Left cardiac atrium (tissue), 4 donors: ENCODE results near the gene SGCD. TPM values are rescaled to one million over a fixed set of nuclear protein-coding genes. Genes with fewer than 3 reads are reported as not detected.

Experiments
- ATAC-seq, 2 donors: fragments of 200-7000 bp; cut with Tn5 transposase; one replicate each; pipeline ENCODE4 v1.9.1; 2020; ENCODE audit warnings: mild to moderate bottlenecking in 2 of 2, moderate library complexity in 2 of 2
- DNase-seq: peaks from one replicate; pipeline ENCODE4 v3.0.0-alpha.2; 2020
- intact Hi-C, 2 donors: fragments of 100-400 bp; cut with DNase I; formaldehyde crosslinking; loops; one replicate each; pipeline versions ENCODE4 v1.14.1 to v1.15.1; 2022 to 2023
- total RNA-seq, 2 donors: library from RNA; stranded (reverse); fragmentation: NEBNext Ultra II Directional; extraction: Animal tissue kit (Norgen Biotek cat#: 25700); gene quantifications; one replicate each; pipeline ENCODE4 v1.2.1, GENCODE V29; 2021
- donor health status: DM: no; HTN: yes; CAD: no.
- donor health status: DM: no; HTN: yes; CAD: no; lungs with severe emphysema.
- donor health status: DM: yes; HTN: yes; CAD: no.
- donor health status: Dilated cardiomyopathy.

SGCD gene
- total RNA-seq, 2 donors from 2014 or later: 58.5 to 93.4 TPM

GRCh38 chr5:156434471-156434870, 107.5 kb downstream of the SGCD start:
- intact Hi-C loops: no loop called here
- no peak for DNase-seq
- no peak for ATAC-seq

- ATAC-seq: no peak
- DNase-seq: no peak
- intact Hi-C loops: no loop called here
Observed at GRCh38 chr5:156435101-156435500, 108.1 kb downstream of the SGCD start.

GRCh38 chr5:156438076-156438475, 111.1 kb downstream of the SGCD start:
- ATAC-seq: no peak
- intact Hi-C loops: no loop called here
- DNase-seq: no peak

GRCh38 chr5:156444753-156445291, 117.9 kb downstream of the SGCD start:
- intact Hi-C loops: no loop called here
- DNase-seq (no peak), ATAC-seq (no peak)

GRCh38 chr5:156446526-156446925, 119.6 kb downstream of the SGCD start:
- DNase-seq: no peak
- no peak for ATAC-seq
- intact Hi-C loops: no loop called here

GRCh38 chr5:156450778-156451177, 123.8 kb downstream of the SGCD start:
- ATAC-seq: no peak
- intact Hi-C loops: no loop called here

GRCh38 chr5:156451505-156451904, 124.5 kb downstream of the SGCD start:
- intact Hi-C loops: no loop called here
- ATAC-seq: no peak
- DNase-seq: no peak

More at GRCh38 chr5:156450778-156451177, 123.8 kb downstream of the SGCD start:
- no peak for DNase-seq

- intact Hi-C loops: no loop called here
- ATAC-seq (no peak), DNase-seq (no peak)
Observed at GRCh38 chr5:156456857-156457256, 129.9 kb downstream of the SGCD start.

- intact Hi-C loops: no loop called here
- DNase-seq (no peak), ATAC-seq (no peak)
Observed at GRCh38 chr5:156459812-156460385, 132.9 kb downstream of the SGCD start.

- intact Hi-C loops: no loop called here
- DNase-seq: no peak
Observed at GRCh38 chr5:156460471-156460870, 133.5 kb downstream of the SGCD start.

GRCh38 chr5:156466871-156467270, 139.9 kb downstream of the SGCD start:
- ATAC-seq: no peak
- intact Hi-C loops: no loop called here

More at GRCh38 chr5:156460471-156460870, 133.5 kb downstream of the SGCD start:
- ATAC-seq: no peak

GRCh38 chr5:156469636-156470035, 142.7 kb downstream of the SGCD start:
- intact Hi-C loops: no loop called here
- ATAC-seq (no peak), DNase-seq (no peak)

More at GRCh38 chr5:156466871-156467270, 139.9 kb downstream of the SGCD start:
- no peak for DNase-seq

- intact Hi-C loops: no loop called here
- ATAC-seq (no peak), DNase-seq (no peak)
Observed at GRCh38 chr5:156471893-156472292, 144.9 kb downstream of the SGCD start.

GRCh38 chr5:156473269-156473908, 146.4 kb downstream of the SGCD start:
- DNase-seq (no peak), ATAC-seq (no peak)
- intact Hi-C loops: no loop called here

- intact Hi-C loops: no loop called here
- ATAC-seq (peak; percentile 77 to 83), DNase-seq (peak; percentile 55)
Observed at GRCh38 chr5:156474251-156474650, 147.3 kb downstream of the SGCD start.

- ATAC-seq (peak; percentile 80 to 93), DNase-seq (peak; percentile 61)
Observed at GRCh38 chr5:156475182-156476157, 148.5 kb downstream of the SGCD start.

GRCh38 chr5:156476158-156476551, 149.2 kb downstream of the SGCD start:
- DNase-seq (no peak), ATAC-seq (peak in 1 of 2 donors; percentile 6)
- intact Hi-C loops: no loop called here

More at GRCh38 chr5:156475182-156476157, 148.5 kb downstream of the SGCD start:
- intact Hi-C loops: no loop called here

GRCh38 chr5:156476678-156477077, 149.7 kb downstream of the SGCD start:
- intact Hi-C loops: no loop called here
- no peak for DNase-seq
- no peak for ATAC-seq

- peak in 1 of 2 donors; percentile 6 for ATAC-seq
- intact Hi-C loops: no loop called here
- no peak for DNase-seq
Observed at GRCh38 chr5:156477196-156477595, 150.2 kb downstream of the SGCD start.

- no peak for DNase-seq
- intact Hi-C loops: no loop called here
- ATAC-seq: no peak
Observed at GRCh38 chr5:156479849-156480248, 152.9 kb downstream of the SGCD start.
